NCI-H2171 treated with DMSO at 0.1 percent for 48 hours (cell line): Measurements from ENCODE around the gene CHIT1.
A peak's percentile ranks its signal among the peaks of the same experiment; 100 is the strongest.

Experiments
- DNase-seq: peaks from one replicate; lab custom pipeline; 2025; lab: John Stamatoyannopoulos, UW

CHIT1 gene

DNA sequence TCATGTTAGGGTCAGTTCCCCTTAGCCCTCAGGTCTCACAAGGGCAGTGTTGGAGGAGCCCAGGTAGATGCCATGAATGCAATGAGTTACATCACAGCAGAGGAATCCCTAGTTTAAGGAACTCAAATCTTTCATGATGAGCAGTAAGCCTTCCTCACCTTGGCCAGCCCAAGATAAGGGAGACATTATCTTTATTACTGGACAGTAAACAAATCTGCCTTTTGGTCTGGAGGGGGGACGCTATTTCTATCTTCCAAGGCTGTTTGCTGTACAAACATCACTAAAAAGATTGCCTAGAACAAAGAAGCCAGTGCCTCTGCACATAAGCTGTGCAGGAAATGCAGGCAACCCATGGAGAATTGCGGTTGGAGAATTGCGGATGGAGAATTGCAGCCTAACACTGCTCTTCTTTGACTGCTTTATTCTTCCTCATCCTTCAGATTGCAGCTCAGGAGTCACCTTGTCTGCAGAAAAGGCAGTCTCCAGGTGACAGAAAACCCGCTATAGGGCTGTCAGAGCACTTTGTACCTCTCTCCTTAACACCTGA, 40.7 kb downstream of the CHIT1 start:
- DNase-seq = no peak

DNA sequence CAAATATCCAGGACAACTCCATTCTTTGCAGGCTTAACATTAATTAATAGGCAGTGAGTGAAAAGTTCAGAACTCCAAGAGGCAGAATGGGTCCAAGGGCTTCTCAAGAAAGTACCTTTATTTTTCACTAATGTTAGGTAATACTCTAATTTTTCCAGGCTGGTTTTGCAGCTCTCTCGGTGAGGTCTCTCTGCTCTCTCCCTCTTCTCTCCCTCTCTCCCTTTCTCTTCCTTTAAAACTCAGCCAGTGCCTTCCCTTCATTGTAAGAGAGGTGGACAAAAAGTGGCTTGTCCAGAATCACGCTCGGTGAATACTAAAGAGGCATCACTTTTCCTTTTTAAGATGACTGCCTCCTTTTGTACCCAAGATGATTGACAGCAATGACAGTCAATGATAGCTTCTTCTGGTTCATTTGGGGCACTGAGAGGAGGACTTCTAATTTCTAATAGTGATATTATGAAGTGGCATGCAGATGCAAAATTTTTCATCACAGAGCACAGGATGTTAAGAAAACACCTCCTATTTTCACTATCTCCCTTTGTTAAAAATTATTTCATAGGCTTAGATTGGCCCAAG, 41.7 kb downstream of the CHIT1 start:
- no peak for DNase-seq

DNA sequence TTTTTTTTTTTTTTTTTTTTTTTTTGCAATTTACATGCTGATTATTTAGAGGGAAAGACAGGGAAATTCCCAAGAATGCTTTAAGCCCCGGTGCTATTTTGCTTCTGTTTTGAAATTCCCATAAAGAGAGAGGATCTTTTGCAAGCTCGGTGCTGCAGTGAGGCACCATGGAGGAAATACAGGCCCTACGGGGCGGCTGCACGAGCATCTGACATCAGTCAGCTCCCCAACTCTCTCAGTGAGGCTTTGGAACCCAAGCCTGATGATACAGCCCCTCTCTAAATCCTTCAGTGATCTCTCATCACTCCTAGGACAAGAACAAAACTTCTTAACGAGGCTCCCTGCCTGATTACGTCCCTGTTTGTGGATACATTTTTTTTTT, 42.2 kb downstream of the CHIT1 start:
- DNase-seq = no peak

DNA sequence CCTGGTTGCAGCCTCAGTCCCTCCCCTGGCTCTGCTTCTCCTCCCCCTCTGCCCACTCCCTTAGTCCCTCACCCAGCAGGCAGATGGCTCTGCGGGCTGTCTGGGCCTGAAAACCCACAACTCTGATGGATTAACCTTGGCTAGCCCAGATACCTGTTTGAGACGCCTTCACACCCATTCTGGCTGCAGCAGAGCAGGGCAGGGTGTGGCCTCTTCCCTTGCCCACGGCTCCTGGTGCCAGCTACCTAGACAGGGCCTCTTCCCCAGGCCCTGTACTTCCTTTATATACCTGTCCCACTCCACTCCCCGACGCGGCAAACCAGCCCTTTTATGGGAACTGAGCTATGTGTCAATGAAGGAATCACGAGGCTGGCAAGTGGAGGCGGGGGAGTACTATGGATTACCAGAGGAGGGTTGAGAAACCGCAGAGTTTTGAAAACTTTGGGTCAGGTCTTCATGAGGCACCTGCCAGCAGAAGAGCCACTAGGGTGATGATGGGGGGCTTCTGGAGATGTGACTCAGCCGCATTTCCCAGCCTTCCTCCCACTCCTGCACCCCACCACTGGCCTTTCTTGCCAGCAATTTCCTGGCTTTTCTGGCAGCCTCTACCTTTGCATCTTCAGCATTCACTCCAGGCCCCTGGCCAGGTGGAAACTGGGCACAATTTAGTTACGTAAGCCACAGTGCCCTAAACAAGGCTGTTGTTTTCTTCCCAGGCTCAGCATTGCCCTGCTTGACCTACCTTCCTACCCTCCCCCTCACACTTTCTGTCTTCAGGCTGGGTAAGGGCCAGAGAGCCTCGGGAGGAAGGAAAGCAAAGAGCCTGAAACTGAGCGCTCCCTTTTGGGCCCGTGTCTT, 42.8 kb downstream of the CHIT1 start, which contains the start of gene CHI3L1:
Gene CHI3L1 (minus strand): TSS at position 259 of the 858 bp plus-strand sequence. CDS start 81 bp downstream, at position 178.
- no peak for DNase-seq

DNA sequence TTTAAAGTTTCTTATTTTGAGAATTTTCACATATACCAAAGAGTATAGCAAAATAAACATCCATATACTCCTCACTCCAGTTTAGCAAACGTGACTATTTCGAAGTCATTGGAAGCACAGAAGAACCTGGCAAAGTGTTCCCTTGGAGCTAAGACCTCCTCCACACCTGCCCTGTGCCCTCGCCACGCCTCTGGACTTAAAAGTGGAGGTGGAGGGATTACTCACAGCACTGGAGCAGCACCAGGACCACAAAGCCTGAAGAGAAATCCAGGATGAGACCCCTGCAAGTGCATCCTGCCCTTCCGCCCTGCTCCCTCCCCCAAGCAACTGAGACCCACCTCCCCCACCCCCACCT, 43.4 kb downstream of the CHIT1 start:
- DNase-seq = no peak

DNA sequence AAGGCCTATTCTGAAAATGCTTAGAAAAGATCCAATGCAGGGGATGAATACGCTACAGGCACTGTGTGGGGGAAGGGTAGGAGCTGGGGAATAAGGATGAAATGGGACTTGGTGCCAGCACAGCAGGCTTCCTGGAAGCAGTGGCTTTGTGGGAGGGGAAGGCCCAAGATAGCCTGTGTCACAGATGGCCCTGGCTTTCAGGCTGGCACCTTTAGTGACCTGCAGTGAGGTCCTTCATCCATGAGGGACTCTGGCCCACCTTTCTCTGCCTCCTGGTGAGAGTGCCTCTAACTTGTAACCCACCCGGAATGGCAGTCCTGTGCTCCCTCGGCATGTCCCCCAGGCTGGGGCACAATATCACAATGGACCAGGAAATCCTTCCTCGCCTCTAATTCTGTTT, 43.9 kb downstream of the CHIT1 start:
- no peak for DNase-seq

DNA sequence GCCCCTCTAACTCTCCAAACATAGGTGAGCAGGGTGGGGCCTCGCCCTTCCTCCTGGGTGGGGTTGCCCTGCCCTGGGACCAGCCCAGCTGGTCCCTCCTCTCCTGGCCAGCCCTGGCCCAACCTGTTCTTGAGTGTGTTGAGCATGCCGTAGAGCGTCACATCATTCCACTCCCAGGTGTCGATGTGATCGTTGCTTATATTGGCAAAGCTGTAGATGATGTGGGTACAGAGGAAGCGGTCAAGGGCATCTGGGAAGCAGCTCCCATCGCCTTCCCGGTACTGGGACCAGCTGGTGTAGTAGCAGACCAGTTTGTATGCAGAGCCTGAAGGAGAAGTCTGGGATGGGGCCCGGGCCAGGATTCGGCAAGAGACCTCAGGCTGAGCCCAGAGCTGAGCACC, 44.4 kb downstream of the CHIT1 start:
- DNase-seq = no peak

DNA sequence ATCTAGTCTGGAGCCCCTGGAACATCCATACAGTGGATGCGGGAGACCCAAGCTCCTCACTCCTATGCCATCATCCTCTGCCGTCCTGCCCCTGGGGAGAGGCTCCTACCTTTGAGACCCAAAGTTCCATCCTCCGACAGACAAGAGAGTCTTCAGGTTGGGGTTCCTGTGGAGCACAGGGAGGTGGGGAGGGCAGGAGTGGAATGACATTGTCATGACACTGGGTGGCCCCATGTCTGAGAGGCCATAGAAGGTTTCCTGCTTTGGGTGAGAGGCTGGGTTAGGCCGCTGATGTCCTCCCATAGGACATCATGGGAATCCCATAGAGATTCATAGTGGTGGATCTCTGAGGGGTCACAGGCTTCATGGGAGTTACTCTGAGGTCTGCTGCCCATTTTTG, 45.0 kb downstream of the CHIT1 start:
- no peak for DNase-seq

DNA sequence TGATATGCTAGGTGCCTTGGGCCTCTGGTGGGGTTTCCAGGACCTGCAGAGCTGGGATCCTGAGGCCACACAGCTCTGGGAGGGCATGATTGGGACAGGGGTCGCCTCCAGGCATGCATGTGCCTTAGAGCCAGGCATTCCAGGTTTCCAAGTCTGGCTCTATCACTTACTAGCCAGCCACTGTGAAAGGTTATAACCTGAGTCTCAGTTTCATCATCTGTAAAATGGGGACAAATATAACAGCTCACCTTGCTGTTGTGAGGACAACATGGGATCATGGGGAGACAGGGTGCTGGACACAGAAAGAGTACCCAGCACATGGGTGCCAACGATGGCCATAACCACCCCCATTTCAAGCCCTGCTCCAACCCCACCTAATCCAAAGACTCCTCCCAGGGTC, 45.6 kb downstream of the CHIT1 start:
- DNase-seq = no peak

DNA sequence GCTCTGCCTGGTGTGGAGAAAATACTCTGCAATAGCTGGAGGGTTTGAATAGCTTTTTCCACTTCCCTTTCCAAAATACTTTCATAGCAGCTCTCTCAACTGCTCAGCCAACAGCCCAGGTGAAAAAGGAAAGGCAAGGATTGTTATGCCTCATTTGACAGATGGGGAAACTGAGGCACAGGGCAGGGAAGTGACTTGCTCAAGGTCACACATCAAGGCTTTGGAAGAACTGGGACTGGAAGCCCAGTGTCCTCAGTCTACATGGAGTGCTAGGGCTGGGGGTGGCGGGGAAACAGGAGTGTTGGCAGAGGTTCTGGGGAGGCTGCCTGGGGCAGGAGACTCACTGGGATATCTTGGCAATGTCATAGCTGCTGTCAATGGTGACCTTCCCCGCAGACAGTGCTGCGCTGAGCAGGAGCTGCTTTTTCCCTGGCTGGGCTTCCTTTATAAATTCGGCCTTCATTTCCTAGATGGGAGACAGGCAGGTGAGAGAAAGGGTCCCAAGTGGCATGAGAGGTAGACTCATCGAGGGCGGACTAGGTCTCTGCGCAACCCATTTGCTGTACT, 47.0 kb downstream of the CHIT1 start:
- DNase-seq = no peak

DNA sequence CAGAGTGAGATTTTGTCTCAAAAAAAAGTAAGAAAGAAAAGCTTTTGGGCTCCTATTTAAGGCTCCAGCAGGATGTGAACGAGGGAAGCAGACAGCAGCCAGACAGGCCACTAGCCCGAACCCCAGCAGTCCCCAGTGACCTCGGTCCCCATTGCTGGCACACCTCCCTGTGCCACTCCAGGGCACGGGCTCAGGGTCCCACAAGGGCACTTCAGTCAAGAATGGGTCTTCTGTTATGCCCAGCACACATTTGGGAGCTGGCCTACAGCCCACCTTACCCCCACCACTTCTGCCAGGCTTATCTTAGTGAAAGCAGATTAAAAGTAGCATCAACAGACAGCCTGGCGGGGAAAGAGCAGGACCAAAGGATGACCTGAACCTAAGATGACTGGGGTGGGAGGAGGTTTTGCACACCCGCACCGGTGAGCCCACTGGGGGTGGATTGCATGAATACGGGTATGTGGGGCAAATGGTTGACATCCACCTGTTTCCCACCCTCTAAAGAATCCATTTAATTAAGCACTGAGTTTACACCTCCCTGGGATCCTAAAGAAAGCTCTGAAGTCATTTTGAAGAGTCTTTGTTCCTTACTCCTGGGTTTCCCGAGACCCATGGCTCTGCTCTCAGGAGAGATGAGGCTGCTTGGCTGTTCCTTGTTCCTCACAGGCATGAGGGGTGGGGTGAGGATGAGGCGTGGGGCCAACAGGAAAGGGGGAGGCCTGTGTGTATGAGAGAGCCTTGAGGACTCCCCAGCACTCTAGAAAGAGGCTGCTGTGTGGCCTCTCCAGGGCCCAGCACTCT, 47.7 kb downstream of the CHIT1 start:
- DNase-seq = no peak

DNA sequence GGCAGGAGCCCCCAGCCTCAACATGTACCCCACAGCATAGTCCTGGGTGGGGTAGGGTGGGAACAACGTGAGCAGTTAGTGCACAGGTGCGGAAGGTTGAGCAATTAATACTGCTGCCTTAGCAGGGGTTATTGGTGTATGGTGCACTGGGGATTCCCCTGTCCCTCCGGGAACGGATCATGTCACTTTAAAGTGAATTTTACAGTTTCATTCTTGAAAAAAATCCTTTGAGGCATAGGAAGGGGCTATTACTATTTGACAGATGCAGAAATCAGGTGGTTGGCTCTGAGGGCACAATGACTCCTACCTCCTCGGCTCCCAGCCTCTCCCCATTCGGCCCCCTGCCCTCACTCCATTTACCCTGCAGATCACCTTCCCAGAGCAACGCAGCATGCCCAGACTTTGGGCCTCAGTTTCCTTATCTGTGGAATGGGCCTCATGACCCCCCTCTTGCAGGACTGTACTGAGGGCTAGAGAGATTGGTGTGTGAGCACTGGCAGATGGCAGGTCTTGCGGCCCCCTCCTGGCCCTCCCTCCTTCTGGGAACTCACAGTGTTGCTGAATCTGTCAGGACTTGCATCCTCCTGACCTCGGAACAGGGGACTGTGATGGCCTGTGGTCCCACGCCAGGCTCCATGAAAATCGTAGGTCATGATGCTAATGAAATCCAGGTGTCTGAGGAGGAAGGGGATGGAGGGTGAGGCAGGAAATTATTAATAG, 48.7 kb downstream of the CHIT1 start:
- DNase-seq = peak; percentile 22

DNA sequence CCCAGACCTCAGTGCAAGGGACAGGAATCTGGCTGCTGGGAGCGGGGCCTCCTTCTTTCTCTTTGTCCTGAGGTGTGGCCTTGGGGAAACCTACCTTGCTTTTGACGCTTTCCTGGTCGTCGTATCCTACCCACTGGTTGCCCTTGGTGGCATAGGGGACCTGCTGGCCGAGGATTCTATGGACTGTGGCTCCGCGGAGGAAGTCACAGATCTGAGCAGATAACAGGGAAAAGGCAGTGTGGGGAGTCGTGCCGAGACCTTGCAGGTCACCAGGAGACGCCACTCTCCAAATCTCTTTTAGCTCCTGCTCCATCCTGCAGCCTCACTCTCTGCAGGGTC, 49.8 kb downstream of the CHIT1 start:
- no peak for DNase-seq

DNA sequence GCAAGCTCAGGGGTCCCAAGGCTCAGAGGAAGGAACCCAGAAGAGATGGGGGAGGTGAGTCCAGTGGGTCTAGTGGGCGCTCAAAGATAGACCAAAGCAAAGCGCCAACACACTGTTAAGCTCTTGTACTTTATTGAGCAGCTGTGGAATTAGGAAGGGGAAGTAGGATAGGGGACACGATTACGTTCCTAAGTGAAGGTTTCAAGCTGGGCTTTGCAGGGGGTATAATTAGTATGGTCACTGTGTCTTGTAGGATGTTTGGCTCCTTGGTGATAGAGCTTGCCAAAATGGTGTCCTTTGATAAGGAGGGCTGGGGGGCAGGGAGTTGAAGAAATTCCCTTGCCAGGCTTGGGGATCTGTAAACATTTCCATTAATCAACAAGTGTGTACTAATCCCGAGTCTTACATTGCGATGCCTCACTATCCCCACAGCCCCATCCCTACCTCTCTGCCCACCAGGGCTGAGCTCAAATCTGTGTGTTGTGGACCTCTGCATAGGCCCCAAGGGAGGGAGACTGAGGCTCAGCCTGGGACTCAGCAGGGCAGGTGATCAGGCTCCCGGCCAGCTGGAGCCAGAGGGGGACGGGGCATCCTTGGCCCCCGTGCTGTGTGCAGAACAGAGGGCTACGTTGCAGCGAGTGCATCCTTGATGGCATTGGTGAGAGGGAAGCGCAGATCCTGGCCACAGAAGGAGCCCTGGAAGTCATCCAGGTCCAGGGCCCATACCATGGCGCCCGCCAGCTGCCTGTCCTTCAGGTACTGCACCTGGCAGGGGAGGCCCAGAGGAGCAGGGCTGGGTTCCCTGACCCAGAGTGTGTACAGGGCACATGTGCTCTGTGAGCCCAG, 50.4 kb downstream of the CHIT1 start:
- DNase-seq = no peak

DNA sequence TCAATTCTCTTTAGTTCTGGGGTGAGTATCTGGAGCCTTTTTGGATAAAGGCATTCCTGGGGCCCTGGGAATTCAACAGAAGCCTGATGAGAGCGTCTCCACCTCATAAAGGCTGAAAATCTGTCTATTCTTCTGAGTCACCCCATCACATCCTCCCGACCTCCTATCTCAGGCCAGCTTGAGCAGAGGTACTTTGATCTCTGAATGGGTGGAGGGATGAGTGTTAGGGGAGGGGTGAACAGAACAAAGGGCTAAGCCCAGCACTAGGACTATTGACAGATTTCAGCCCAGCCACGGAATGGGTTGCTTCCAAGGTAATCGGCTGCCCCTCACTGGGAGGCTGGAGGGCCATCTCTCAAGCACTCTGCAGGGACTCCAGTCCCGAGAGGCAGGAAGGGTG, 51.4 kb downstream of the CHIT1 start:
- no peak for DNase-seq

DNA sequence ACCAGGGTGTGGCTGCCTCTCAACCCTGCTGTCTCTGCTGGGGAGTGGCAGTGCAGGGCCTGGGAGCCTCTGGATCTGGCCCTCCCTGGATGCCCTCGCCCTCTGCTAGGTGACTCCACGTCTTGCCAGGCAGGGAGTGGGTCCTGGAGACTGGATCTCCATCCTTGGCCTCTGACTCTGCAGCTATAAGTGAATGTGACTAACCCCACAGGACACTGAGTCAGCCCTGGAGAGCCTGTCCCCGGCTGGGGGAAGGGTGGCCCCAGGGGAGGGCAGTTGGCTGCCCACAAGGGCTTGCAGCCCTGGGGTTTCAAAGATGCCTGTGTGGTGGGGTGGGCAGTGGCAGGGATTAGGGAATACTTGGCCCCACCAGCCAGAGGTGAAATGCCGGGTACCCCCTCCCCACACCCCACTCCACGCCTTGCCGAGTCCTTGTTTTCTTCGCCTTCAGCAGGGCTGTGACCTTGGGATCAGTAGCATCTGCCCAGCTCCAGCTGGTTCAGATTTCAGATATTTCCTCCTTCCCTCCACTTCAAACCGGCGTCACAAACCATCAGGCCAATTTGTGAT, 51.9 kb downstream of the CHIT1 start:
- no peak for DNase-seq

DNA sequence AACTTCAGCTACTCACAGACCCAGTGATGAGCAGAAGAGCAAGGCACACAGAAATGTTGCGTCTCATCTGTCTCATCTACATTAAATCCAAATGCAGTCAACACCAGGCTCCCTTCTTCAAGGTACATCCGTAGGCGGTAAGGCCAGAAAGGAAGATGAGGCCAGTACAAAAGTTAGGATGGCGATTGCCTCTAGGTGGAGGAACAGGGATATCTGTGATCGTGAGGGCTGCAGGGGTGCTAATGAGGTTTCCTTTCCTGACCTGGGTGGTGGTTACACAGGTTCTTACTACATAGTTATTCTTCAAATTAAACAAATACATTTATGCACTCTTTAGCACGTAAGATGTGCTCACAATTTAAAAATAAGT, 52.5 kb downstream of the CHIT1 start:
- DNase-seq = no peak

DNA sequence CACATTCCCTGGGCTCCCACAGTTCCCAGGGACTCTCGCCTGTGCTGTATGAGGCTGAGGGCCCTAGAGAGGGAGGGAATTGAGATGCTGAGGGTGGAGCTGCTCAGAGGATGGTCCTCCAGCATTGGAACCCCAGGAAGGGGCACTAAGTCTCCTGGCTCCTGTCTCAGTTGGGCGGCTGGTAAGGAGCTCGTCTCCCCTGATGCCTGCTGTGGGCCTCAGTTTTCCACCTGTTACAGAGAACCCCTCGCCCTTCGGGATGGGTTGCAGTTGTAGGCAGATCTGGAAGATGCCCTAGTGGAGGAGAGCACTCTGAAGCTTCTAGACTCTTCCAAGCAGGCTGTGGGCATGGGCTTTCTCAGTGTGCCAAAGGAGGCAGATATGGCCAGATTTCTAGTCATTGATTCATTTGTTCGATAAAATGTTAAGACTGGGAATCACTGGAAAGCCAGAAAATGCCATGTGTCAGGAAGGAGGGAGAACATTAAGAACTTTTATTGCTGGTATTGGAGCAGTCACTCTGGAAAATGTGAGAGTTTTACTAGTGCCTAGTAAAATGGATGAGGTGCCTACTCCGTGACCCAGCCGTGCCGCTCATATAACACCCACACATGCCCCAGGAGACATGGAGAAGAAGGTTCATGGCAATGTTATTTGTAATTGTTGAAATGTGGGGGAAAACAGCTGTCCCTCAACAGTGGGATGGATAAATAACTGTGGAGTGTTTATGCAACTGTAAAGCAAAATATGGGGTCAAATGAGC, 53.0 kb downstream of the CHIT1 start:
- no peak for DNase-seq

DNA sequence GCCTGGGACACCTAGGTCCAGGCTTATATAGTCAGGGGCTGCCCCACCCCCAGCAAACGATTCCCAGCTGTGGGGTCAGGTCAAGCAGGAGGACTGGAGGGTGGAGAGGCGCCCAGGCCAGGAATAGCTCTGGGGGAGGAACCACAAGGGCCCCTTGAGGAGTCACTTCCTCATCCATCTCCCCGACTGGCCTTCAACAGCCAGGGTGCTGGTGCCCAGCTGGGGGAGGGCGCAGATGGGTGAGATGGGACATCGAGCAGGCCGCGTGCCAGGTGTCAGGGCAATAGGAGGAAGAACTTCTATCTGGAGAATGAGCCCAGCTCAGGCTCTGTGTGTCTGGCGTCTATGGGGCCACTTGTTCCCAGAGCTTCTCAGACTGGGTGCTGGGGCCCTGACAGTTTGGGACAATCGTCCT, 53.6 kb downstream of the CHIT1 start:
- DNase-seq = no peak
